Stimulated activated naive CD4-positive, alpha-beta T cell treated with Interleukin-2 at 50 U/mL for 16 hours (primary cell): Measurements from ENCODE around the gene CLDN6.

Experiments
- DNase-seq: peaks from one replicate; lab custom pipeline; 2025; lab: John Stamatoyannopoulos, UW

Gene CLDN6

GRCh38 chr16:3028716-3029319, 10.8 kb upstream of the CLDN6 start:
- no peak for DNase-seq

GRCh38 chr16:3027983-3028715, 10.2 kb upstream of the CLDN6 start:
- peak; percentile 82 for DNase-seq

- DNase-seq, result no peak
These were observed 9.5 kb upstream of the CLDN6 start for GRCh38 chr16:3027489-3027795.

- DNase-seq, result no peak
These were observed 8.9 kb upstream of the CLDN6 start for GRCh38 chr16:3026609-3027488.

- DNase-seq, result no peak
These were observed 8.0 kb upstream of the CLDN6 start for GRCh38 chr16:3026003-3026378.

GRCh38 chr16:3025032-3026002, 7.3 kb upstream of the CLDN6 start:
- no peak for DNase-seq

- peak; percentile 95 for DNase-seq
These were observed 5.9 kb upstream of the CLDN6 start, which contains the start of the genes HCFC1R1 and THOC6 for GRCh38 chr16:3023669-3024478. Gene HCFC1R1 (minus strand): TSS chr16:3023942. CDS start chr16:3023941, 1 bp downstream. Gene THOC6 (plus strand): TSS chr16:3024035. CDS start chr16:3024327, 292 bp downstream.

GRCh38 chr16:3023415-3023668, 5.4 kb upstream of the CLDN6 start:
- DNase-seq, result no peak

GRCh38 chr16:3022684-3023414, 4.9 kb upstream of the CLDN6 start:
- no peak for DNase-seq

- peak; percentile 90 for DNase-seq
These were observed 4.3 kb upstream of the CLDN6 start for GRCh38 chr16:3022208-3022683.

- DNase-seq, result peak; percentile 75
These were observed 3.6 kb upstream of the CLDN6 start for GRCh38 chr16:3021449-3022207.

- DNase-seq, result peak; percentile 61
These were observed 2.8 kb upstream of the CLDN6 start for GRCh38 chr16:3020604-3021448.

- peak; percentile 47 for DNase-seq
These were observed 2.2 kb upstream of the CLDN6 start, which contains the start of gene TNFRSF12A for GRCh38 chr16:3020247-3020603. Gene TNFRSF12A (plus strand): TSS chr16:3020368. CDS start chr16:3020398, 30 bp downstream.

- DNase-seq, result no peak
These were observed 1.7 kb upstream of the CLDN6 start for GRCh38 chr16:3019594-3020246.

GRCh38 chr16:3017344-3017743, 639 bp downstream of the CLDN6 start:
- DNase-seq, result no peak

- no peak for DNase-seq
These were observed 2.0 kb downstream of the CLDN6 start for GRCh38 chr16:3015865-3016521.

GRCh38 chr16:3014971-3015370, 3.0 kb downstream of the CLDN6 start:
- DNase-seq, result no peak
